Globus pallidus (tissue), 1 donor: ENCODE results near the gene CYFIP2.
"Not testable (repeated sequence)": the region's sequence is repeated elsewhere in the genome, so short reads cannot be mapped to it uniquely, and the experiment has no call there.

Source experiments
- DNase-seq: peaks from one replicate; pipeline ENCODE4 v3.0.0-alpha.2; 2015; ENCODE audit warnings: low spot score

Gene CYFIP2

GRCh38 chr5:157390551-157391297 is 124.8 kb downstream of the CYFIP2 start:
- DNase-seq: no peak

- no peak for DNase-seq
Observed at GRCh38 chr5:157398305-157398704, 132.4 kb downstream of the CYFIP2 start.

GRCh38 chr5:157400741-157401495 is 135.0 kb downstream of the CYFIP2 start:
- DNase-seq: no peak

GRCh38 chr5:157415838-157416237 is 149.9 kb downstream of the CYFIP2 start:
- DNase-seq: no peak

- DNase-seq: not testable (repeated sequence)
Observed at GRCh38 chr5:157419521-157419920, 153.6 kb downstream of the CYFIP2 start.

GRCh38 chr5:157429920-157430319 is 164.0 kb downstream of the CYFIP2 start:
- not testable (repeated sequence) for DNase-seq

- DNase-seq: peak; percentile 91
Observed at GRCh38 chr5:157431544-157432200, 165.7 kb downstream of the CYFIP2 start.

GRCh38 chr5:157434096-157434495 is 168.2 kb downstream of the CYFIP2 start:
- DNase-seq: no peak

- no peak for DNase-seq
Observed at GRCh38 chr5:157443041-157443549, 177.2 kb downstream of the CYFIP2 start.

GRCh38 chr5:157444224-157444623 is 178.3 kb downstream of the CYFIP2 start:
- DNase-seq: no peak
